NCI-H345 treated with DMSO at 0.1 percent for 48 hours (cell line): Measurements from ENCODE around the gene ECT2.
A peak's percentile ranks its signal among the peaks of the same experiment; 100 is the strongest.
"Not testable (repeated sequence)": the region's sequence is repeated elsewhere in the genome, so short reads cannot be mapped to it uniquely, and the experiment has no call there.

ENCODE experiments used
- DNase-seq: peaks from one replicate; lab custom pipeline; 2025; ENCODE audit not compliant: unreplicated experiment; lab: John Stamatoyannopoulos, UW

Gene ECT2

DNA sequence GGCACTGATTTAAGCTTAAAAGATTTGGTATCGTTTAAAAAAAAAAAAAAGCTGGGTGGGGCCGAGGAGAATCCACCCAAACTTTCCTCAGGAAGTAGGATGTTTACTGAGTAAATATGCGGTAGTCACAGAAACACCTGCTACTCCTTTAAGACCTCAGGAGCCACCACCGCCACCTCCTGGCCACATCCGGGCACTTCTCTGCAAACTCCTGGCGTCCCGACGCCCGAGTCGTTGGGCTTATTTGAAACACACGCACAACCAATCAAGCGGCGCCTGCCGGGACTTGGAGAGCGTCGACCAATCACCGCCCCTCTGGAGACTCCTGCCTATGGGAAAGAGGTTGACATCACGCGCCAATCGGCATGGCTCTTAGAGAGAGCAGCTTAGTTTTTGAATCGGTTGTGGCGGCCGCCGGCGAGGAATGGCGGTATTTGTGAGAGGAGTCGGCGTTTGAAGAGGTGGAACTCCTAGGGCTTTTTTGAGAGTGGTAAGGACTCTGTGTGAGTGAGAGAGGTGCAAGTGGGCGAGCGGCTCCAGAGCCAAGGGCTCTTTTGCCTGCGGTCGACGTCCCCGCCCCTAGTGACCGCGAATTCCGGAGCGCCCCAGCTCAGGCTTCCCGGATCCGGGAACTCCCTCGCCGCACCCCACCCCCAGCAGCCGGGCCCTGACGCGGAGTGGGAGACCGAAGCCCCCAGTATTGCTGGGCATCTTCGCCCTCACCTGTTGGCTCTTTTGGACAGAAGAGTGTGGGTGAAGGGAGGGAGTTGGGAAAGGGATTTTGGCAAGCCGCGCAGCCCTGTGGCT, at the start of gene ECT2:
TSS of gene ECT2 (plus strand) at position 359 of the 807 bp plus-strand sequence. CDS start 3,805 bp downstream, outside the sequence.
- peak; percentile 85 for DNase-seq

DNA sequence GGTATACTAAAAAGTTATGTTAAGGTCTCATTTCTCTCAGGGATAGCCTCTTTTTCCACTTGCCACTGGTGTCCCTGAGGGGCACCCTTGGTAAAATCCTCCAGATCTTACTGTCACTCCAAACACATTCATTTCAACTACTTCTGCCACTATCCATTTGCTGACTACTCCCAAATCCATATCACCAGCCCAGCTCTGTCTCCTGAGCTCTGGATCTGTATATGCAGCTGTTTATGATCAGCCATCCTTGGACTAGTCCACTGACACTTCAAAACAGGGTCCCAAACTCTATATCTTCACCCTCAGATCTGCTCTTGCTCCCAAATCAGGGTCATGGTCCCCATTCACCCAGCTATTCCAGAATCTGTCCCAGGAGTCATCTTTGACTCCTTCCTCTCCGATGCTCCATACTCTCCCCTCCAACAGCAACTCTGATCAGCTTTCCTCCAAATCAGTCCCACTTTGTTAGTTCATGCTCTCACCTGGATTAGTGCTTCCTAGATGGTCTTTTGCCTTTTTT, 49.5 kb upstream of the ECT2 start:
- no peak for DNase-seq

DNA sequence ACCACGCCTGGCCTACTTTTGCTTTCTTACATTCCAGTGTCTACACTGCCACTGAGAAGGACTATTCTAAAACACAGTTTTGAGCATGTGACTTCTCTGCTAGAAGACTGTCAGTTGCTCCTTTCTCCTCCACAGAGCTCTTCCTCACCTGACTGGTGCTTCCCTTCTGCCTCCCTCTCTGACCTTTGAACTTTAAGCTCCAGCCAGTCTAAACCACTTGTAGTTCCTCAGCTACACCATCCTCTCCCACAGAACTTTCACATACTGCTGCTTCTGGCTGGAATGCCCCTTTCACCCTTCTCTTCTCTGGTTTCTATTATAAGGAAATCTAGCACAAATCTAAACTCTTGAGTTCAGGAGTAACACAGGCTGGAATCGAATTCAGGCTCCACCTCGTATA, 48.8 kb upstream of the ECT2 start:
- DNase-seq, result no peak

- no peak for DNase-seq
These were observed 48.3 kb upstream of the ECT2 start for GRCh38 chr3:172702256-172702655.

DNA sequence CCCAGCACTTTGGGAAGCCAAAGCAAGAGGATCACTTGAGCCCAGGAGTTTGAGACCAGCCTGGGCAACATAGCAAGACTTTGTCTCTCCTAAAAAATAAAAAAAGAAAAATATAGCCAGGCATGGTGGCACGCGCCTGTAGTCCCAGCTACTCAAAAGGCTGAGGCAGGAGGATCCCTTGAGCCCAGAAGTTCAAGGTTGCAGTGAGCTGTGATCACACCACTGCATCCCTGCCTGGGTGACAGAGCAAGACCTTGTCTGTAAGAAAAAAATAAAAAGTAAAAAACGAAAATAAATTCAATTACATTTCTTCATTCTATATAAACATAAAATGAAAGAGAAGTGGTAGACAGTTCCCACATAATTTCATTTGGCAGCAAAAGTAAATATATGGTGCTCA, 47.8 kb upstream of the ECT2 start:
- not testable (repeated sequence) for DNase-seq

DNA sequence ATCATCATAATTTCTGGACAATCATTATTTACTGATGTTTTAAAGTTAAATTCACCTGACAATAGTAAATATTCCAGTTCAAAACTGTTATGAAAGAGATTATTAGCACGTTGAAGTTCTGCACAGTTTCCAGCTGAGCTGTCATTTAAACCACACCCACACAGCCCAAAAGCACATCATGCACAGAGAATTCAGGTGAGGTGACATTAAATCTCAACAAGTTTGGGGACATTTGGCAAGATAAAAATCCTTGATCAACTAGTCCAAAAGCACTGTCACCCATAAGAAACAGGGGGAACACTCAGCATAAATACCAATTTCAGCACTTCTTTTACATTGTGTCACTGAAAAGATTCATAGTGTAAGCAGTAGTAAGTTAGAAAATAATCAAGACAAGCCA, 46.5 kb upstream of the ECT2 start:
- no peak for DNase-seq

DNA sequence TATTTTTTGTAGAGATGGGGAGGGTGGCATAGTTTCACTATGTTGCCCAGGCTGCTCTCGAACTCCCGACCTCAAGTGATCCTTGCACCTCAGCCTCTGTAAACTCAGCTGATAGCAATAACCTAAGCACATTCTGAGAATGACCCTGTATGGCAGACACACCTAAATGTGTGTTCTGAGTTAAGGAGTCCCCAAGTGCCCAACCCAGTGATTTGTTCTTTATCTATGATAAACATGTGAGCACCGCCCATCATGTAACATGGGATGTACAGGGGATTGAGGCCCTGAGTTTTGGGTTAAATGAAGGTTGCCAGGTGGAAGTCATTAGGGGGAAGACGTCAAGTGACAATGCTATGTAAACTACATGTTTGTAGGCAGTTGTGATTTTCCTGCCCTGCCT, 45.4 kb upstream of the ECT2 start:
- no peak for DNase-seq

DNA sequence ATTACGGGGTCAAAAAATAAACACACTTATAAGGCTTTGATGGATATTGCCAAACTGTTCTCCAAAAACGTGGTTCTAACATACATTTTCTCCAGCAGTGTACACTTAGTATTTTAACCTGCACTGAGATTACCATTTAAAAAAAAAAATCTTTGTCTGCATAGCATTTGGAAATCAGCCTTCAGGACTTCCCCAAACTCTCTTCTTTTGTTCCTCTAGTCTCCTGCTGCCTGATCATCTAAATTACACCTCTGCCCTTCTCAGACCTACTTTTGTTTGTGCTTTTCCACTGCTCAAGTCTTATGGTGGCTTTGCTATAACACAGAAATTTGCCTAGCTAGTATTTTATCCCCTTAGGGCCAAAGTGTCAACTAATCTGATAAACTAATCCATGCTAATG, 43.5 kb upstream of the ECT2 start:
- no peak for DNase-seq

GRCh38 chr3:172707967-172708366, 42.6 kb upstream of the ECT2 start:
- DNase-seq, result no peak

DNA sequence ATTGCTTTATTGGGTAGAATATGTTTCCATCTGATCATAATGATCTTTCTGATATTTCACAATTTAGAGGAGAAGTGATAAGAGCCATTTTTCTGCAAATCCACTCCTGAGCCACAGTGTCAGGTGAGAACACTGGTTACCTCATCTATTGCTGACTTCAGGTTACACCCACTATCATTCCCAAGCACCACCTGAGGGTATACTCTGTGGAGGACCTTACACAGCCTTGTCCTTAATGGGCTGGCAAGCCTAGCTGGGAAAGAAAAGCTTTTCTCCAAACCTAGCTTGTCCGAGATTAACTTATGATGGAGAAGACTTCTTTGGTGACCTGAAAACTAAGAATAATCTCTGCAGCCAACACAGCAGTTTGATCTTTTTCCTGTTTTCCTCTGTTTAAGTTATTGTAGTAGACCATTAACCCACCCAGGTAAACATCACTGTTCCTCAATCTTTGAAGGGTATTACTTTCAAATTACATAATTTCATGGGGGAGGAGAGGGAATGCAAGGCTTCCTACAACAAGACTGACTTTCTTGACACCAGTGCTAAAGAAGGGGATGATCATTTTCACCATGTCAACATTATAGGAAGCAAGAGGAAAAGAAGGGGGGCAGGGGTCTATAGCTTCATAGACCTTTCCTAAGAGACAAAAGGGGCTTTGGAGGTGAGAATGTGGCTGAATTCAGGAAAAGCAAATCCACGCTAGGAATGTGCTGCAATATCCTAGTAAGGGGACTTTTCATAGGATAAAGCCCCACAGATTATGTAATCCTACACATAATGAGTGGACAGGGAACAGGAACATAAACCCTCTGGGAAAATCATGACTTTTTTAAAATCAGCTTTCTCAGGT, 41.4 kb upstream of the ECT2 start:
- DNase-seq, result no peak

GRCh38 chr3:172709774-172710663, 40.5 kb upstream of the ECT2 start:
- no peak for DNase-seq

DNA sequence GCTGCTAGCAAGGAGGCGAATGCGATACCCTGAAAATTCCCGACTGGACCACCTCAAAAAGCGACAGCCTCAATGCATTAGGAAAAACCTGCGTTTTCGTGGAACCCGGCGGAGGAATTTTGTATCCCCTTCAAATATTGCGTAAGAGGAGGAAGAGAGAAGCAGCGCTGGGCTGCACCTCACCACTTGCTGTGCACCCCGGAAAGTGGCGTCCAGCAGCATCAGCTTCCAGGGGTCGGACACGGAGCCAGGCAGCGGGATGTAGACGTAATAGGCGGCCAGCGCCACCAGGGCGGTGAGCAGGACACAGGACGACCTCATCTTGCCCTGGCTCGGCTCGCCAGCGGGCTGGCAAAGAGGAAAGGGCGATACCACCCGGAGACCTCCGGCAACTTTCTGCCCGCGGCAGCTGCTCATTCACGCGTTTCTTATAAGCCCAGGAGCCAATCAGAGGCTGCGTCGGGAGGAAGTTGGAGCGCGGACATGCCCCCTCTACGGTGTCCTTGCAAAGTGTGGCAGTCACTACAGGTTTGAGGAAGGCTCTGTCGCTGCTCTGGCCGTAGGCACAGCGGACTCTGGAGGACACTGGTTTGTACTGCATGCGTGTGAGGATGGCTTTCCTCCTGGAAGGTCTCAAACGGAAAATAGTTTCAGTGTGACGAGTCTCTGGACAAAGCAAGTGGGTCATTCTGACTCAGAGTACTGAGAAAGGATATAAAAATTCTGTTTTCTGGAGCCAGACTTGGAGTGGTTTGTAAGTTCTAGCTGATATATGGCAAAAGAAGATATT, 39.7 kb upstream of the ECT2 start, which contains the start of gene NCEH1:
TSS of gene NCEH1 (minus strand) at position 404 of the 790 bp plus-strand sequence. CDS start at position 321, 83 bp downstream.
- DNase-seq, result peak; percentile 71

GRCh38 chr3:172711454-172711795, 39.1 kb upstream of the ECT2 start:
- no peak for DNase-seq

DNA sequence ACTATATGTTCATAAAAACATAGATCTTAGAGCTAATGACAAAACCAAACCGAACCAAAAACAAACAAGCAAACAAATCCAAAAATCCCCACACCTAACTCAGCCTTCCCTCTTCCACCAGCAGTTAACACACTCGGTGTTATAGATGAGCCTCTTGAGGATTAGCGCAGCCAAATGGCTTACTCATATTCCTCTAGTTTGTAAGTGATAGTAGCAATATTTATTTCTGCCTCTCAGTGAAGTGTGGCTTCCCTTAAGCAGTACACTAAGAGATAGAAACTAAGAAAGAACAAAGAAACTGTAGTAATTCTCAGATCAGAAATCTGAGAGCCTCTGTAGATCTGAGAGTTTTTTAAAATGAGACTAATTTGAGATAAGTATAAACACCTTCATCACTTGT, 37.2 kb upstream of the ECT2 start:
- DNase-seq, result no peak

DNA sequence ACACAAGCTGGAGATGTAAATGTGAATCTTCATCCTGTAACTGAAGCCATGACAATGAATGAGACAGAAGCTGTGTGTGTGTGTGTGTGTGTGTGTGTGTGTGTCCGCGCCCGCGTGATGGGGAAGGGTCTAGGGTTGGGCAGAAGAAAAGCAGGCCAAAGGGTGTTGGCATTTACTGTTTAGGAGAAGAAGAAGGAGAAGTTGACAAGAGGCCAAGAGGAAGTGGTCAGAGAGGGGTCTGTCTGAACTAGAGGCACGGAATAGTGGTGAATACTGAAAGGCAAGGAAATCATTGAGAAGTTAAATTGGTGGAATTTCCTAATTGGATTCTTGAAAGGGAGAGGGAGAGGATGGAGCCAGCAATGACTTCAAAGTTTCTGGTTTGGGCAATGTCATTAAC, 34.0 kb upstream of the ECT2 start:
- no peak for DNase-seq

DNA sequence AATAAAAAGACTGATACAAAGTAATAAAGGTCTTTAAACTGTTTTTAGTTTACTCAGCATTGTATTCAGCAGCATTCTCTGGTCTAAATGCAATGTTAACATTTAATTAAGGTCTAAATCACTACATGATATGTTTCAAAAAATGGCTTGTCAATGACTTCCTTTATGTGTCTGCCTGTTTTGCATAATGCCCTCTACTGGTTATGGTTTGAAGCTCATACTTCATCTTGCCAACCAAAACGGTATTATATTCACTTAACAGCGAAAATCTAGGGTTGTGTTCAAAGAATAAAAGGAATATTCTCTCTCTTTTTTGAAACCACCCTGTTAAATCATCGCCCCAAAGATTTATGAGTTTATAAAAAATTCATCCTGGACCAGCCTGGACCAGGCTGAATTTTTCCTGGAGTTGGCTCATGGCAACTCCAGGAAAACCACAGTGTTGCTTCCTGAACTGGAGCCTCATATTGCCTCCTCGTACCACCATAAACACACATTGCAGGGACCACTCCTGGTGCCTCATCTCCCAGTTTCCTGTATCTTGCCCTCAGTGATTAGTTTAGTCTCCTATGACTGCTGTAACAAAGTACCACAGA, 32.9 kb upstream of the ECT2 start:
- DNase-seq, result no peak

DNA sequence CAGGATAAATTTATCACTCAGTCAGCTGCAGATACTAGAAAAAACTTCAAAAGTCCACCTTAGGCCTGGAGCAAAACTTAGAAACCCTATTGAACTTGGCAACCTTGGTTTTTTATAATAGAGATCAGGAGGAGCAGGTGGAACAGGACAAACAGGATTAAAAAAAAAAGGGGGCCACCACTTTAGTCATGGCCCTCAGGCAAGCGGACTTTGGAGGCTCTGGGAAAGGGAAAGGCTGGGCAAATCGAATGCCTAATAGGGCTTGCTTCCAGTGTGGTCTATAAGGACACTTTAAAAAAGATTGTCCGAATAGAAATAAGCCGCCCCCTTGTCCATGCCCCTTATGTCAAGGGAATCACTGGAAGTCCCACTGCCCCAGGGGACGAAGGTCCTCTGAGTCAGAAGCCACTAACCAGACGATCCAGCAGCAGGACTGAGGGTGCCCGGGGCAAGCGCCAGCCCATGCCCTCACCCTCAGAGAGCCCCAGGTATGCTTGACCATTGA, 27.9 kb upstream of the ECT2 start:
- not testable (repeated sequence) for DNase-seq

DNA sequence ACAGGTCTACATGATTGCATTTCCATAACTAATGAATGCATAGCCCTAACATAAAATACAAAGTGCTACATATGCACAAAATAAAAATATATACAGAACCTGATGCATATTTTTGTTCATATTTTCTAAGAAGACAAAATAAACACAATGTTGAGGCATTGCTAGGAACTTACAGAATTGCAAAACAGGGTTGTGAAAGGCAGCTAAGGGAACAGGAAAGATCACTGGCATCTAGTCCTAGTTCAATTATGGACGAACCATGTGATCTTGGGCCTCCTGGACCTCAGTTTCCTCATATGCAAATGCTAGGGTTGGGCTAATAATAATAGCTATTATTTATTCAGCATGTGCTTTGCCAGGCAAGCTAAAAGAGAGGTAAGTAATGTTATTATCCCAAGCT, 24.1 kb upstream of the ECT2 start:
- no peak for DNase-seq

DNA sequence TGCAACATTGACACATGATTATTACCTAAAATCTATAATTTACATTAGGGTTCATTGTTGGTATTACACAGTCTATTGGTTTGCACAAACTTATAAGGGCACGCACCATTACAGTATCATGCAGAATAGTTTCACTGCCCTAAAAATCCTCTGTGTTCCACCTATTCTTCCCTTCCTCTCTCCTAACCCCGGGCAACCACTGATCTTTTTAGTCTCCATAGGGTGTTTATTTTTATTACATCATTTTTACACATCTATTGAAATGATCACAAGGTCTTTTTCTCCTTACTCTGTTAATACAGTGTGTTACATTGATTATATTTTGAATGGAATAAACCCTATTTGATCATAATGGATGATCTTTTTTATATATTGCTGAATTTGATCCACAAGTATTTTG, 15.5 kb upstream of the ECT2 start:
- no peak for DNase-seq

GRCh38 chr3:172739462-172739861, 11.1 kb upstream of the ECT2 start:
- DNase-seq, result no peak
